Spleen (tissue), 11 donors: ENCODE data around the gene SLC22A4. TPM values are rescaled to one million over a fixed set of nuclear protein-coding genes. Genes with fewer than 3 reads are reported as not detected.

ENCODE experiments used
- DNase-seq: peaks from one replicate; pipeline ENCODE4 v3.0.0-alpha.2; 2020
- H3K27ac ChIP-seq, 8 donors: fragments of 200-600 bp; sonication (generic) in 7 of 8; 1 replicate in 4 of 8; 2 replicates in 4 of 8; pipeline versions ENCODE4 v1.5.0 to v1.8.0; 2016 to 2021; ENCODE audit warnings: inconsistent platforms in 4 of 8, mild to moderate bottlenecking in 4 of 8, moderate library complexity in 1 of 8
- H3K27me3 ChIP-seq, 7 donors: fragments of 200-600 bp; sonication (generic) in 6 of 7; replicated peaks in 1 of 7; 1 replicate in 4 of 7; 2 replicates in 3 of 7; pipeline versions ENCODE4 v1.5.0 to v1.8.0; 2016 to 2021; ENCODE audit warnings: inconsistent platforms in 3 of 7, mild to moderate bottlenecking in 1 of 7
- H3K36me3 ChIP-seq, 6 donors: fragments of 200-600 bp; sonication (generic) in 5 of 6; 1 replicate in 4 of 6; 2 replicates in 2 of 6; pipeline versions ENCODE4 v1.5.0 to v1.8.0; 2016 to 2021; ENCODE audit warnings: inconsistent platforms in 2 of 6
- H3K4me1 ChIP-seq, 6 donors: fragments of 200-600 bp; sonication (generic) in 5 of 6; 1 replicate in 3 of 6; 2 replicates in 3 of 6; pipeline versions ENCODE4 v1.5.0 to v1.8.0; 2016 to 2021; ENCODE audit warnings: inconsistent platforms in 3 of 6
- H3K4me3 ChIP-seq, 8 donors: fragments of 200-600 bp; sonication (generic) in 7 of 8; 1 replicate in 4 of 8; 2 replicates in 4 of 8; pipeline versions ENCODE4 v1.5.0 to v1.8.0; 2016 to 2021; ENCODE audit warnings: inconsistent platforms in 4 of 8, mild to moderate bottlenecking in 4 of 8, moderate library complexity in 2 of 8
- H3K9me3 ChIP-seq, 8 donors: fragments of 200-600 bp; sonication (generic) in 7 of 8; 1 replicate in 4 of 8; 2 replicates in 4 of 8; pipeline versions ENCODE4 v1.5.0 to v1.8.0; 2016 to 2021; ENCODE audit warnings: inconsistent platforms in 4 of 8
- CTCF ChIP-seq, 11 experiments: fragments of 200-600 bp in 7 of 11; fragments of 450-650 bp in 4 of 11; sonication (generic) in 4 of 11; IDR thresholded peaks in 8 of 11; conservative IDR thresholded peaks in 3 of 11; 1 replicate in 7 of 11; 2 replicates in 4 of 11; pipeline versions ENCODE4 v1.4.0 to v1.8.0; 2016 to 2021; ENCODE audit warnings: antibody characterized with exemption in 11 of 11, inconsistent platforms in 4 of 11, mild to moderate bottlenecking in 1 of 11
- POLR2A ChIP-seq, 3 donors: fragments of 450-650 bp; IDR thresholded peaks; one replicate each; pipeline ENCODE4 v1.5.1; 2017; ENCODE audit warnings: antibody characterized with exemption in 3 of 3, mild to moderate bottlenecking in 1 of 3
- POLR2AphosphoS5 ChIP-seq, 3 donors: sonication (generic); formaldehyde crosslinking; IDR thresholded peaks; one replicate each; pipeline ENCODE4 v1.5.1; 2017; ENCODE audit warnings: antibody characterized with exemption in 3 of 3
- WGBS, 5 donors: extraction: QIAGEN DNeasy Blood & Tissue Kit in 3 of 5; methylation state at CpG; one replicate each; pipeline versions ENCODE4 v1.1.5 to v1.1.7; 2013 to 2018; 5-methylcytosine and 5-hydroxymethylcytosine counted together
- intact Hi-C: fragments of 100-400 bp; cut with DNase I; formaldehyde crosslinking; loops from one replicate; pipeline ENCODE4 v1.15.0; 2023; ENCODE audit warnings: low total_unique reads
- polyA plus RNA-seq, 3 donors: library from polyadenylated mRNA; stranded (reverse); fragments of 200-250 nt; gene quantifications; one replicate each; pipeline ENCODE4 v1.2.1, GENCODE V29; 2013
- total RNA-seq, 7 donors: library from RNA; depleted of rRNA in 3 of 7; stranded (reverse); fragments of >200 nt in 3 of 7; fragmentation: NEBNext Ultra II Directional in 4 of 7; extraction: Animal tissue kit (Norgen Biotek cat#: 25700) in 4 of 7; gene quantifications; one replicate each; pipeline versions ENCODE4 v1.1.0 to v1.2.1, GENCODE V29; 2016 to 2021
- donor health status: healthy with polysubstance abuse.
- donor health status: DM: no; HTN: no; CAD: no; lungs with moderate emphysema.
- donor health status: DM: no; HTN: no; CAD: no.
- donor health status: Bipolar disorder and iron deficiency.
- donor health status: healthy.
- donor health status: DM: no; HTN: no; CAD: no.
- donor health status: DM: yes; HTN: yes; CAD: no.

SLC22A4 gene
- total and polyA plus RNA-seq, 10 donors: 0.47 to 25.1 (median 8.5) TPM

- Histone ChIP-seq H3K4me3 (no peak overlapping the region), H3K27me3 (no peaks in the 10 kb centered on the region), H3K9me3 (peaks cover 0 to 2% (median 0%) of the 10 kb centered on the region in 8 donors), H3K4me1 (peaks cover 0 to 26% (median 2%) of the 10 kb centered on the region in 6 donors), H3K36me3 (peaks cover 0 to 6% (median 0%) of the 10 kb centered on the region in 6 donors), H3K27ac (peak overlapping the region in 5 of 8 donors; percentile 17 to 78 (median 51))
- WGBS, 5 donors: 36 to 82% (median 65%) methylated on average over 1 of the region's 1 CpG
- no peak for DNase-seq
- no peak for TF ChIP-seq CTCF (IDR thresholded peaks at IDR 0.05 in 8 of 11, conservative IDR thresholded peaks at IDR 0.05 in 3 of 11)
- TF ChIP-seq POLR2A (IDR thresholded peaks at IDR 0.05): no peak
- no peak for TF ChIP-seq POLR2AphosphoS5 (IDR thresholded peaks at IDR 0.05)
- intact Hi-C loops: no loop called here
These were observed 60.4 kb downstream of the SLC22A4 start for GRCh38 chr5:132354381-132355139.

GRCh38 chr5:132355140-132355765 lies 61.1 kb downstream of the SLC22A4 start:
- TF ChIP-seq POLR2AphosphoS5 (IDR thresholded peaks at IDR 0.05) (no peak), CTCF (IDR thresholded peaks at IDR 0.05 in 8 of 11, conservative IDR thresholded peaks at IDR 0.05 in 3 of 11) (no peak), POLR2A (IDR thresholded peaks at IDR 0.05) (no peak)
- DNase-seq: no peak
- H3K27me3 ChIP-seq: no peaks in the 10 kb centered on the region
- H3K9me3 ChIP-seq: no peaks in the 10 kb centered on the region
- WGBS, 5 donors: 95 to 100% (median 97%) methylated on average over 3 of the region's 3 CpGs
- peaks cover 0 to 26% (median 2%) of the 10 kb centered on the region in 6 donors for H3K4me1 ChIP-seq
- H3K27ac ChIP-seq: peak overlapping the region in 5 of 8 donors; percentile 17 to 78 (median 51)
- intact Hi-C loops: no loop called here
- H3K4me3 ChIP-seq: no peak overlapping the region
- H3K36me3 ChIP-seq: peaks cover 0 to 4% (median 0%) of the 10 kb centered on the region in 6 donors

GRCh38 chr5:132358775-132359174 lies 64.6 kb downstream of the SLC22A4 start:
- intact Hi-C loops: no loop called here
- WGBS, 5 donors: 80 to 97% (median 85%) methylated on average over 1 of the region's 1 CpG
- no peak for TF ChIP-seq POLR2A (IDR thresholded peaks at IDR 0.05)
- TF ChIP-seq POLR2AphosphoS5 (IDR thresholded peaks at IDR 0.05): no peak
- TF ChIP-seq CTCF (IDR thresholded peaks at IDR 0.05 in 8 of 11, conservative IDR thresholded peaks at IDR 0.05 in 3 of 11): no peak

GRCh38 chr5:132362086-132362485 lies 67.9 kb downstream of the SLC22A4 start:
- intact Hi-C loops: no loop called here
- no peak for DNase-seq
- Histone ChIP-seq H3K36me3 (peaks cover 0 to 29% (median 0%) of the 10 kb centered on the region in 6 donors), H3K4me3 (no peak overlapping the region), H3K27ac (no peak overlapping the region), H3K4me1 (peaks cover 0 to 13% (median 0%) of the 10 kb centered on the region in 6 donors), H3K9me3 (no peaks in the 10 kb centered on the region), H3K27me3 (no peaks in the 10 kb centered on the region)
- TF ChIP-seq POLR2A (IDR thresholded peaks at IDR 0.05) (no peak), CTCF (IDR thresholded peaks at IDR 0.05 in 8 of 11, conservative IDR thresholded peaks at IDR 0.05 in 3 of 11) (no peak), POLR2AphosphoS5 (IDR thresholded peaks at IDR 0.05) (no peak)
- 89 to 100% (median 96%) methylated on average over 2 of the region's 2 CpGs for WGBS, 5 donors

More at GRCh38 chr5:132358775-132359174, 64.6 kb downstream of the SLC22A4 start:
- Histone ChIP-seq H3K36me3 (peaks cover 0 to 10% (median 0%) of the 10 kb centered on the region in 6 donors), H3K9me3 (no peaks in the 10 kb centered on the region), H3K27me3 (no peaks in the 10 kb centered on the region), H3K27ac (no peak overlapping the region), H3K4me1 (peaks cover 0 to 26% (median 2%) of the 10 kb centered on the region in 6 donors), H3K4me3 (no peak overlapping the region)
- DNase-seq: no peak
